ENCODE data around the gene TJAP1.
A peak's percentile ranks its signal among the peaks of the same experiment; 100 is the strongest.

TJAP1 gene

GRCh38 chr6:43477235-43478007 is at the start of gene TJAP1:
Gene TJAP1 (plus strand): TSS chr6:43477570. CDS start chr6:43499002, 21,432 bp downstream.
- FAIRE-seq, result peak; percentile 86

- FAIRE-seq, result no peak
Observed at GRCh38 chr6:43428112-43428570, 49.2 kb upstream of the TJAP1 start.

GRCh38 chr6:43428874-43429273 is 48.5 kb upstream of the TJAP1 start:
- no peak for FAIRE-seq

- FAIRE-seq, result no peak
Observed at GRCh38 chr6:43432009-43432945, 45.1 kb upstream of the TJAP1 start.

- FAIRE-seq, result no peak
Observed at GRCh38 chr6:43433148-43433547, 44.2 kb upstream of the TJAP1 start.

GRCh38 chr6:43434001-43434840 is 43.1 kb upstream of the TJAP1 start:
- no peak for FAIRE-seq

- FAIRE-seq, result no peak
Observed at GRCh38 chr6:43434943-43435342, 42.4 kb upstream of the TJAP1 start.

- FAIRE-seq, result no peak
Observed at GRCh38 chr6:43435682-43436437, 41.5 kb upstream of the TJAP1 start.

- no peak for FAIRE-seq
Observed at GRCh38 chr6:43436577-43437282, 40.6 kb upstream of the TJAP1 start.

GRCh38 chr6:43437700-43438099 is 39.7 kb upstream of the TJAP1 start:
- FAIRE-seq, result no peak

- no peak for FAIRE-seq
Observed at GRCh38 chr6:43442935-43443334, 34.4 kb upstream of the TJAP1 start.

GRCh38 chr6:43444036-43444435 is 33.3 kb upstream of the TJAP1 start:
- no peak for FAIRE-seq

GRCh38 chr6:43444582-43444981 is 32.8 kb upstream of the TJAP1 start:
- FAIRE-seq, result no peak

- no peak for FAIRE-seq
Observed at GRCh38 chr6:43445576-43445975, 31.8 kb upstream of the TJAP1 start.

- no peak for FAIRE-seq
Observed at GRCh38 chr6:43447604-43448003, 29.8 kb upstream of the TJAP1 start.

GRCh38 chr6:43448916-43449315 is 28.5 kb upstream of the TJAP1 start:
- FAIRE-seq, result no peak

- no peak for FAIRE-seq
Observed at GRCh38 chr6:43450699-43451131, 26.7 kb upstream of the TJAP1 start.

- FAIRE-seq, result no peak
Observed at GRCh38 chr6:43451348-43451747, 26.0 kb upstream of the TJAP1 start.

GRCh38 chr6:43451939-43452338 is 25.4 kb upstream of the TJAP1 start:
- no peak for FAIRE-seq

- no peak for FAIRE-seq
Observed at GRCh38 chr6:43452896-43453295, 24.5 kb upstream of the TJAP1 start.

GRCh38 chr6:43453831-43454230 is 23.5 kb upstream of the TJAP1 start:
- FAIRE-seq, result no peak

Measured in G401.6 (cell line).